ENCODE measurements around the gene PRPSAP1. TPM values are rescaled to one million over a fixed set of nuclear protein-coding genes. Genes with fewer than 3 reads are reported as not detected.
A peak's percentile ranks its signal among the peaks of the same experiment; 100 is the strongest.

The PRPSAP1 gene
- total RNA-seq, 1 experiment from 2014 or later = 25.9 TPM

DNA sequence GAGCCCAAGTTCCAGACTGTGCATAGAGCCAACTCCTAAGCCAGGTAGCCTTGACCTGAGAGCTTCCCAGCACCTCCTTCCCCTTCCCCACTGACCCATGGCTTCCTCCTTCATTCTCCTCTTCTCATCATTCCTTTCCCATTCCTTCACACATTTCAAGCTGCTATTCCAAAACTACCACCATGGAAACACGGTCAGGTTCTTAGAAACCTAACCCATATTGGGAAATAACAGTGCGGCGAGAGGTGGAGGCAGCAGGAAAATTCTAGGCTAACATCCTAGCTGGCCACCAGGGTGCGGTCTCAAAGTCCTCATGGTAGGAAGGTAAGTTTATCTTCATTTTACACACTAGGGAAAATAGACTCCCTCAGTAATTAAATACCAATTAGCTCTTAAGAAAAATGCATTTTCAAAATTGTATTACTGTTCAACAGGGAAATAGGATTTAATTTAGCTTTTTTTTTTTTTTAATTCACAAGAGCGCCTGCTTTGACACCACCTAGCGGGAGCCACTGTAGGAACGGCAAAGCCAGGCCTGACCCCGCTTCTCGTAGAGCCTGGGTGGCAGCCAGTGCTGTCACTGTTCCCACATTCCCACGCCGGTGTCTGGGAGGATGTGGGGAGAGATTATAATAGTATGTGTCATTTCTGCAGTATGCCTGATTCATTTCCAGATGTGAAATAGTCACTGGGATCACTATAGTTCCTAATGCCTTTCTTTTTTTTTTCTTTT is 16.7 kb upstream of the PRPSAP1 start:
- Mint-ChIP-seq H3K27ac (ENCODE audit: low read depth, unreplicated experiment) (no peak overlapping the region), H3K27me3 (ENCODE audit: insufficient read depth, unreplicated experiment) (no peaks in the 10 kb centered on the region), H3K4me3 (ENCODE audit: unreplicated experiment) (no peak overlapping the region), H3K4me1 (ENCODE audit: insufficient read depth, unreplicated experiment) (peaks cover 15% of the 10 kb centered on the region), H3K9me3 (ENCODE audit: unreplicated experiment) (no peaks in the 10 kb centered on the region), H3K36me3 (ENCODE audit: insufficient read depth, unreplicated experiment) (no peaks in the 10 kb centered on the region)
- no TSS peak for BruUV-seq (replicated peaks)
- POLR2A ChIA-PET = interaction anchor here (0.6 to 2.2 kb wide), 6 partner anchors 14 to 520 kb away, joined by 3 to 8 read pairs (median 4); partner anchors contain the start of genes PRPSAP1 and SPHK1
- intact Hi-C loops (cut with micrococcal nuclease) = loop anchor here (1.0 kb wide), 1 partner anchor 15 kb away; no protein-coding TSS in a partner anchor
- CTCF ChIA-PET = interaction anchor here (0.6 to 2.5 kb wide), 23 partner anchors 9 to 1366 kb away, joined by 3 to 15 read pairs (median 4); partner anchors contain the start of gene SPHK1
- TF ChIP-seq, protein P1, sequence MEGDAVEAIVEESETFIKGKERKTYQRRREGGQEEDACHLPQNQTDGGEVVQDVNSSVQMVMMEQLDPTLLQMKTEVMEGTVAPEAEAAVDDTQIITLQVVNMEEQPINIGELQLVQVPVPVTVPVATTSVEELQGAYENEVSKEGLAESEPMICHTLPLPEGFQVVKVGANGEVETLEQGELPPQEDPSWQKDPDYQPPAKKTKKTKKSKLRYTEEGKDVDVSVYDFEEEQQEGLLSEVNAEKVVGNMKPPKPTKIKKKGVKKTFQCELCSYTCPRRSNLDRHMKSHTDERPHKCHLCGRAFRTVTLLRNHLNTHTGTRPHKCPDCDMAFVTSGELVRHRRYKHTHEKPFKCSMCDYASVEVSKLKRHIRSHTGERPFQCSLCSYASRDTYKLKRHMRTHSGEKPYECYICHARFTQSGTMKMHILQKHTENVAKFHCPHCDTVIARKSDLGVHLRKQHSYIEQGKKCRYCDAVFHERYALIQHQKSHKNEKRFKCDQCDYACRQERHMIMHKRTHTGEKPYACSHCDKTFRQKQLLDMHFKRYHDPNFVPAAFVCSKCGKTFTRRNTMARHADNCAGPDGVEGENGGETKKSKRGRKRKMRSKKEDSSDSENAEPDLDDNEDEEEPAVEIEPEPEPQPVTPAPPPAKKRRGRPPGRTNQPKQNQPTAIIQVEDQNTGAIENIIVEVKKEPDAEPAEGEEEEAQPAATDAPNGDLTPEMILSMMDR (IDR thresholded peaks at IDR 0.05; ENCODE audit: unreplicated experiment) = peak; percentile 79
- DNase-seq (ENCODE audit: unreplicated experiment) = peak; percentile 84

DNA sequence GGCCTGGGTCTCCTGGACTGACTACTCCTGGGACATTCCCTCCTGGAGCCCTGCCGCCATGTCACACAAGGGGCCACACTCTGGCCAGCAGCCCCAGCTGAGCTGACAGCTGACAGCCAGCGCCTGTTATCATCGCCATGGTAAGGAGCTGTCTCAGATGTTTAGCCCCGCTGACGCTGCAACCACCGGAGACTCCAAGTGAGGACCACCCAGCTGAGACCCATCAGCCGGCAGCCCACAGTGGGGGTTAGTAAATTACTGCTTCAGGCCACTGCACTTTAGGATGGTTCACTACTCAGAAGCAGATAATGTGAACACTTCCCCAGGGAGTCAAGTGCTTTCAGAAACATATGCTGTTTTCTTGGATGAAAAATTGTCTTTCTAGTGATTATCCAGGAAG is 16.1 kb upstream of the PRPSAP1 start:
- Mint-ChIP-seq H3K27me3 (ENCODE audit: insufficient read depth, unreplicated experiment) (no peaks in the 10 kb centered on the region), H3K9me3 (ENCODE audit: unreplicated experiment) (no peaks in the 10 kb centered on the region), H3K4me1 (ENCODE audit: insufficient read depth, unreplicated experiment) (peaks cover 15% of the 10 kb centered on the region), H3K36me3 (ENCODE audit: insufficient read depth, unreplicated experiment) (no peaks in the 10 kb centered on the region), H3K4me3 (ENCODE audit: unreplicated experiment) (no peak overlapping the region), H3K27ac (ENCODE audit: low read depth, unreplicated experiment) (no peak overlapping the region)
- CTCF ChIA-PET = interaction anchor here (0.6 to 2.5 kb wide), 13 partner anchors 8 to 268 kb away, joined by 3 to 15 read pairs (median 5); partner anchors contain the start of gene SPHK1
- TF ChIP-seq, protein P1 (IDR thresholded peaks at IDR 0.05; ENCODE audit: unreplicated experiment) = no peak
- POLR2A ChIA-PET = interaction anchor here (0.6 to 1.8 kb wide), 4 partner anchors 15 to 105 kb away, joined by 3 to 4 read pairs (median 4); partner anchors contain the start of gene SPHK1
- no TSS peak for BruUV-seq (replicated peaks)
- intact Hi-C loops (cut with micrococcal nuclease) = loop anchor here (1.0 kb wide), 1 partner anchor 15 kb away; no protein-coding TSS in a partner anchor
- DNase-seq (ENCODE audit: unreplicated experiment) = no peak

DNA sequence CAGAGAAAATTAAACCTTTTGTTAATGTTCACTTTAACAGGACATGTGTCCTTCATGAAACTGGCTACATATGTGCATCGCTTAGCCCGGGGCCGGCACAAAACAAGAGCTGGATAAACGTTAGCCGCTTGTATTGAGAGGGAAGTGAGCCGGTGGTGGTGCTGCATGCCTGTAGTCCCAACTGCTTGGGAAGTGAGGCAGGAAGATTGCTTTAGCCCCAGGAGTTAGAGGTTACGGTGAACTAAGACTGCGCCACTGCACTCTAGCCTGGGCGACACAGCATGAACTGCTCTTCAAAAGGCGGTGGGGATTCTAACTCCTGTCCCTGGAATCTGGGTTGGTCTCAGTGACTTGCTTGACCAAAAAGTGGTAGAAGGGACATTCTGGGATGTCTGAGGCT is 15.7 kb upstream of the PRPSAP1 start:
- ChIA-PET CTCF (interaction anchor here (0.8 to 1.5 kb wide), 4 partner anchors 12 to 138 kb away, joined by 4 to 10 read pairs (median 8); no protein-coding TSS in a partner anchor), POLR2A (interaction anchor here (1.8 kb wide), 1 partner anchor 15 kb away, joined by 4 read pairs; the partner anchor contains the start of gene SPHK1)
- no peaks in the 10 kb centered on the region for H3K9me3 Mint-ChIP-seq (ENCODE audit: unreplicated experiment)
- no peaks in the 10 kb centered on the region for H3K36me3 Mint-ChIP-seq (ENCODE audit: insufficient read depth, unreplicated experiment)
- H3K27me3 Mint-ChIP-seq (ENCODE audit: insufficient read depth, unreplicated experiment) = no peaks in the 10 kb centered on the region
- H3K27ac Mint-ChIP-seq (ENCODE audit: low read depth, unreplicated experiment) = no peak overlapping the region
- H3K4me3 Mint-ChIP-seq (ENCODE audit: unreplicated experiment) = no peak overlapping the region
- intact Hi-C loops (cut with micrococcal nuclease) = no loop called here
- BruUV-seq (replicated peaks) = no TSS peak
- peaks cover 15% of the 10 kb centered on the region for H3K4me1 Mint-ChIP-seq (ENCODE audit: insufficient read depth, unreplicated experiment)
- DNase-seq (ENCODE audit: unreplicated experiment) = no peak
- TF ChIP-seq, protein P1 (IDR thresholded peaks at IDR 0.05; ENCODE audit: unreplicated experiment) = no peak

DNA sequence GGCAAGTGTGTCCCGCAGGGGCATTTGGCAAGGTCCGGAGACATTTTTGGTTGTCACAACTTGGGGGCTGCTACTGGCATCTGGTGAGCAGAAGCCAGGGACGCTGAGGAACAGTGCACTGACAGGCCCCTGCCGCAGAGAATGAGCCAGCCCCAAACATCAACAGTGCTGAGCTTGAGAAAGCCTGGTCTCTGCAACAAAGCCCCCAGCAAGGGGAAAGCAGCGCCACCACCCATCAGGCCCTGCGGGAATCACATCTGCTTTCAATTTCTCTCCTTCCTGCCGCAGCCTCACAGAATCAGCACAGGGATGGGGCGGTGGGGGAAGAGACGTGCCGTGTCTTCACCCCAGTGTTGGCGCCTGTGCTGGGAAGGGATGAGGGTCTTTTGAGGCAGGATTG is 14.8 kb upstream of the PRPSAP1 start:
- no TSS peak for BruUV-seq (replicated peaks)
- CTCF ChIA-PET = no interaction called here
- no peaks in the 10 kb centered on the region for H3K36me3 Mint-ChIP-seq (ENCODE audit: insufficient read depth, unreplicated experiment)
- no peak overlapping the region for H3K27ac Mint-ChIP-seq (ENCODE audit: low read depth, unreplicated experiment)
- TF ChIP-seq, protein P1 (IDR thresholded peaks at IDR 0.05; ENCODE audit: unreplicated experiment) = no peak
- H3K9me3 Mint-ChIP-seq (ENCODE audit: unreplicated experiment) = no peaks in the 10 kb centered on the region
- no peaks in the 10 kb centered on the region for H3K27me3 Mint-ChIP-seq (ENCODE audit: insufficient read depth, unreplicated experiment)
- no peak overlapping the region for H3K4me3 Mint-ChIP-seq (ENCODE audit: unreplicated experiment)
- intact Hi-C loops (cut with micrococcal nuclease) = no loop called here
- peaks cover 15% of the 10 kb centered on the region for H3K4me1 Mint-ChIP-seq (ENCODE audit: insufficient read depth, unreplicated experiment)
- POLR2A ChIA-PET = no interaction called here
- DNase-seq (ENCODE audit: unreplicated experiment) = no peak

Measured in MCF 10A (cell line).